IPS-18c (cell line): ENCODE measurements around the gene RELN.

Source experiments
- H3K4me3 ChIP-seq: 2 replicates; pipeline ENCODE4 v1.7.0; 2013; ENCODE audit warnings: low read depth, mild to moderate bottlenecking, low read length, moderate library complexity; ENCODE audit not compliant: insufficient read depth
- H3K9me3 ChIP-seq: one replicate; pipeline ENCODE4 v1.6.1; 2013; ENCODE audit warnings: mild to moderate bottlenecking, low read length, moderate library complexity; ENCODE audit not compliant: control insufficient read depth, insufficient read depth

Gene RELN

DNA sequence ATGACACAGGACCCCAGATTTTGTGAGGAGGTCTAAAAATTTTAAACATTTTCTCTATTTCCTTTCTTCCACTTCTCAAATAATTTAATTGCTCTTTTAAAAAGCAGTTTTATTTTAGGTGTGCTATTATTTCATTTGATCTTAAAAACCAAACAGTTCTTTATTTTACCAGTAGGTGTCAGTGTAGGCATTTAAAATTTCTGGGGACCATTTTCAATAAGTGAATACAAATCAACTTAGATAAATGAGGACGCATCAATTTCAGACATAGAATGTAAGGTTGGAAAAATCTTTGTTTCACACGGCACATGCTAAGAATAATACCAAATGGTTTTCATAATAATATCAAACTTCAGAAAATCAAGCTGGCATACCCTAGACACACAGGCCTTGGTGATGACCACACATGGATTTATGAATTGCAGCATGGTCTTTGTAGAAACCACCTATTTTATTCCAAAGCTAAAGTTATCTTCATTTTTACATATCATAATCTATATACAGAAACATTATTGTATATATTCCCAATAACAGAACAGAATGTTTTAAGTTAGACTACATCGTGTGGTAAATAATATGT lies 415.9 kb downstream of the RELN start:
- Histone ChIP-seq H3K9me3 (no peaks in the 10 kb centered on the region), H3K4me3 (no peak overlapping the region)

DNA sequence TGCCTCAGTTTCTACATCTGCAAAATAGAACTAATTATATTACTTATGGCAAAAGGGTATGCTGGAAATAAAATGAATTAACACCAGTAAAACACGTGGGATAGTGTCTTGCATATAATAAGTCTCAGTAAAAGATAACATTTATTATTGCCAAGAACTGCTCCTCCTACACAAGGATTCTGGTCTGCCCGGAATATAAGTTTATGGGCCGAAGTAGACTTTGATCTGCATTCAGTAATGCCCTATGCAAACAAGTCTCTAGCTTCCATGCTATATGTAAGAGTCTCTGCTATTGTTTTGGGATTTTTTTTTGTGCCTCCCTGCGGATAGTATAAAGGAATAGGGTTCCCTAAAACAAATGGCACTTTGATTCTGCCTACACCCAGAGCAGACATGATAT lies 417.9 kb downstream of the RELN start:
- no peaks in the 10 kb centered on the region for H3K9me3 ChIP-seq

DNA sequence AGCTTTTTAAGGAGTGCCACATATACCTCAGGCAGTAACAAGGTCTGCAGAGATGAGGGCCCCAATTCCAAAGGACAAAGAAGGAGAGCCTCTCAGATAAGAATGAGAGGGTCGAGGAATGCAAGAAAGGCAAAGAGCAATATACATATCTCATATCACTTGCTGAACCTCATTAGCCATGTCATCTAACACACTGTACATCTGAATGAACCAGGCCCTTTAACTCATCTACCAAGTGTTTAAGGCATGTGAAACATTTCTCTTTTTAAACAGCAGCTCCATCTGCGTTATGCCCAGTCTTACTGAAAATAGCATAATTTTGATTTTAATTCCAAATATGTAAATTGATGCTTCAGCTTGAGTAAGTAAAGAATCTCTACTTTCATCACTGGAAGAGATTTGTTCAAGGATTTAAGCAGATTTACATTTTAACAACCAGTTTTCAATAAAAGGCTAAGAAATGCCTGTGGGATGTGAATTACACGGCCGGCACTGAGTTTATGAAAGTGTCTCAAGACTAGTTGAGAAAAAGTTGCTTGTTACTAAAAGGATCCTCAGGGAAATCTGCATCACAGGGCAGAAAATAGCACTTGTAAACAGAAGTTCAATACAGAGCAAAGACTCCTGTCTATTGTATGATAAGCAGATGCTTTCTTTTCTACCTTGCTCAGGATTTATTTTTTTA lies 419.7 kb downstream of the RELN start:
- Histone ChIP-seq H3K4me3 (no peak overlapping the region), H3K9me3 (no peaks in the 10 kb centered on the region)

More for the DNA sequence above, 417.9 kb downstream of the RELN start:
- H3K4me3 ChIP-seq: no peak overlapping the region

DNA sequence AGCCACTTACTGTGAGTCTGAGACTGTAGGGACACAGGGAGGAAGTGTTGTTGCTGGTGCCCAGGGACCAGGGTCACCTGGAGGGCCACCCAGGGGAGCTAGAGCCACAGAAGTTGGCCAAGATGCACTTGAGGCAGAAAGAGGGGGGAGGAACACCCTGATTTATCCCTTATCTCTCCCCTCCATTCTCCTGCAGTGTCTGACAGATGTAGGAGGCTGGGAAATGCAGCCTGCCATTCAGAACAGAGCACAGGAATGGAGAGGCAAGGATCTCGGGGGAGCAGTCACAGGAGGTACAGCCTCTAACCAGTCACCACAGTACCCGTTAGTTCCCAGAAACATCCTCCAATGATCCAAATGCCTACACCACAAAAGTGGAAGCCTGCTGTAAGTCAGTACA lies 425.0 kb downstream of the RELN start:
- Histone ChIP-seq H3K4me3 (no peak overlapping the region), H3K9me3 (no peaks in the 10 kb centered on the region)

DNA sequence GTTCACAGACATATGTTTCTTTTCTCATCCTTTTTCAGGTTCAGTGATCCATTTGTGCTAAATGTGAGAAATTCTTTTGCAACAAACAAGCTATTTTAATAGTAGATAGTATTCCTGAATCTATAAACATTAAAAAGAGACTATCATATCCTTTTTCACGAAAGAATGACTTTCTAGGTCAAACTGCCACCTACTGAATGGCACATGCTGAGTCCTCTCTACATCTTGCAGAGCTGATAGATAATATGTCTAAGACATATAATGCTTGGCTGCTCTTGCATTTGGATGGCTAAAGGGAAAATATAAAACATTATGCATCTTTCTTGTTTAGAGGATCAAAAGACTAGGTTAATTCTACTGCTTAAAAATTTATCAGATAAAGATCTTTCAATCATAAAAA lies 429.3 kb downstream of the RELN start:
- Histone ChIP-seq H3K4me3 (no peak overlapping the region), H3K9me3 (no peaks in the 10 kb centered on the region)

GRCh38 chr7:103551016-103551415 lies 438.4 kb downstream of the RELN start:
- Histone ChIP-seq H3K4me3 (no peak overlapping the region), H3K9me3 (no peaks in the 10 kb centered on the region)

DNA sequence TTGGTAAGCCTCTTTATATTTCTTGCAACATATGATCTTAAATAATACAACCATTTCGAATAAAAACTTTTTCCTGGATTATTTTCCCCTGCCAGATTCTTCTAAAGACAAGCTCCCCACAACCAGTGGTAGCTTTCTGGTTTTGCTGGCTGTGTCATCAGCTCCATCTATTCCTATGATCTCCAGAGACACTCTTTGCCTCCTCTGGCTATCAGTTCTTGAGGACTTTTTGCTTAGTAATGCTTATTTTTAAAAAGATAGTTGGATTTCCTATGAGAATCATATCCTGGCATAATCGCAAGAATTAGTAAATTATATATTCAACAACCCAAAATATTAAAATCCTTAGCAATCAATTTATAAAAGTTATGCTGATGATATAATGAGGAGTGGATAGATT lies 439.7 kb downstream of the RELN start:
- H3K4me3 ChIP-seq: no peak overlapping the region
- H3K9me3 ChIP-seq: no peaks in the 10 kb centered on the region

DNA sequence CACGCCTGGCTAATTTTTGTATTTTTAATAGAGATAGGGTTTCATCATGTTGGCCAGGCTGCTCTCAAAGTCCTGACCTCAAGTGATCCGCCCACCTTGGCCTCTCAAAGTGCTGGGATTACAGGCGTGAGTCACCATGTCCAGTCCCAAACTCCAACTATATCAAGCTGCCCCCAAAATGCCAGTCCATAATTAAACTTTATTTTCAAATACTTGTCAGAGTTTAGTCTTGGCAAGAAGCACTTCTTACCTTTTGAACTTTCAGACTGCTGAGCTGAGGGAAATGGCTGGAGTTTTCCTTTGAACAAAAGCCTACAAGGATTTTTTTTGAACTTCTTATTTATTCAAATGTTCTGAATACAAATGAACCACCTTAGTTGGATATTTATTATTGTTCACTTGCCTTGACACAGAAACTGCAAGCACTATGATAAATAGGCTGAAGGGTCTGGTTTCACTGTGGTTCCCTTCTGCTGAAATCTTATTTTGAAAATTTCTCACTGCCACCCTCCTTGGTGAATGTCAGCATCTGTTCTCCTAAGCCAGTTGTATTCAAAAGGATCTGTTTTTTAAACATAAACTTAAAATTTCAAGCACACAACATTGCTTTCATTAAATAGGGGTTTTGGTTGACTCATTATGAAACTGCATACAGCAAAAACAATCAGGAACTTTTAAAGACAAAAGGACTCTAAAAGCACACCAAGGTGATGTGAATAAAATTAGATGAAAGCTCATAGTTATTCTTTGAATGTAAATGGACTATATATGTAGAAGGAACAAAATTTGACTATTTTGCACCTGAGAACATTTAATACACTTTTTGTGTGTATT lies 441.8 kb downstream of the RELN start:
- Histone ChIP-seq H3K9me3 (no peaks in the 10 kb centered on the region), H3K4me3 (no peak overlapping the region)

DNA sequence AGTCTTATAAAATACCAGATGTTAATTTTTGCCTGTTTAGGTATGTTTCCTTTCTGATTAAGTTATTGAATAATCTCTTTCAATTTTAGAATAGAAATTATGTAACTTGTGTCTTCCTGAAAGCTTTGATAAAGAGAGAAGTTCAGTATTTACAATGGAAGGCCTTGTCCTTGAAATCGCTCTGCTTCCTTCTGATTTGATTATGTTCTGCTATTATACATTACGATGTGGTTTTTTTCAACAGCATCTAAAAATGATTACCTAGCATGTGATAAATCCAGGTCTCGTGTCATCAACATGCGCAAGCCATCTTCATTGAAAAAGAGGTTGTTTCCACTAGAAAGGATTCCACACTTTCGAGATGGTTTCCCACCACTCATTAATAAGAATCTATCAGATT lies 447.0 kb downstream of the RELN start:
- H3K4me3 ChIP-seq: no peak overlapping the region
- H3K9me3 ChIP-seq: no peaks in the 10 kb centered on the region

DNA sequence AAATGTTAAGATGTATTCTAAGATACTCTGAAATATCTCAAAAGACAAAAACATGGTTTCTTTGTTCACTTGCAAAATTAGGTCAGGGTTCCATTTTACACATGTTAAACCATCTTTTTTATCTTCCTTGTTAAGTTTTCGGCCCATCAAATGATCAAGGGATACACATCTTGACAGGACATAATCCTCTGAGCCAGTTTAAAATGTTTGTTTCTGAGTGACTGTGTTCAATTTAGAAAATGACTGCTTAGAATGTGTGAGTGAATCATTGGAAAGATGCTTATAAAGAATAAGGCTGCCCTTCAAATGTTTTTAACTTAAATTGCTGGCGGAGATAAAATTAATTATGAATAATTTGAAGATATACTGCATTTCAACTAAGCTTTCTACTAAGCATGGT lies 447.5 kb downstream of the RELN start:
- no peaks in the 10 kb centered on the region for H3K9me3 ChIP-seq
- no peak overlapping the region for H3K4me3 ChIP-seq

DNA sequence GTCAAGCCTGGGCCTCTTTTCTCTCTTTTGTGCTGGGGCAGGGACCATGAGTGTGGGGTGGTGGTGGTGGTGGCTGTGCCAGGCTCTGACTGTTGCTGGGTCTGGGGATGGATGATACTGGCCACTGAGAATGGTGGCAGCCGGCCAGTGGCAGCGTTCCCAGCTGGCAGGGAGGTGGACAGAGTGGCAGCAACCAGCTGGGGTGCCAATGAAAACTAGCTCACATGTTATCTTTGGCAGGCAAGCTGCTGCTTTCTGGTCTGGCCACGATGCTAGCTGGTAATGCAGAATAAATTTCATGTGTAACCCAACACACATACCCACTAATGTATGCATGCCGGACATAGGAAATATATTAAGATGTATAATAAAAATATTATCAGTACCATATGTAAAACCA lies 448.4 kb downstream of the RELN start:
- H3K9me3 ChIP-seq: no peaks in the 10 kb centered on the region
- no peak overlapping the region for H3K4me3 ChIP-seq

- H3K9me3 ChIP-seq: no peaks in the 10 kb centered on the region
- no peak overlapping the region for H3K4me3 ChIP-seq
Measured at GRCh38 chr7:103540338-103540737, 449.1 kb downstream of the RELN start.

DNA sequence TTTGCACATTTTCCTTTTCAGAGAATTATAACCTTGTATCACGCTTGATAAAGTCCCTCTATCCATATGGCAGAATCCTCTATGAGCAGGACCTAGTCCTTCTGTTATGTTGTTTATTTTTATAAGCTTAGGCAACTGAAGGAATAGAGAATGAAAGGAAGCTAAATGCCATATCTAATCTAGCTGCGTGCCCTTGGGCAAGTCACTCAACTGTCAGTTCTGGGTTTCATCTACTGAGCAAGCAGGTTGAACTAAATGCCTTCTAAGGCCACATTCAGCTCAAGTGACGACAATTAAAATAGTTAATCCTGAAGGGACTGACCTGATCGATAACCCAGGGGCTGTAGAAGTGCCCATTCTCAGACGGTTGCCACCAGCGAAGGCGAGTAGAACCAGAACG lies 449.6 kb downstream of the RELN start:
- Histone ChIP-seq H3K4me3 (no peak overlapping the region), H3K9me3 (no peaks in the 10 kb centered on the region)

GRCh38 chr7:103538964-103539709 lies 450.3 kb downstream of the RELN start:
- Histone ChIP-seq H3K9me3 (no peaks in the 10 kb centered on the region), H3K4me3 (no peak overlapping the region)

DNA sequence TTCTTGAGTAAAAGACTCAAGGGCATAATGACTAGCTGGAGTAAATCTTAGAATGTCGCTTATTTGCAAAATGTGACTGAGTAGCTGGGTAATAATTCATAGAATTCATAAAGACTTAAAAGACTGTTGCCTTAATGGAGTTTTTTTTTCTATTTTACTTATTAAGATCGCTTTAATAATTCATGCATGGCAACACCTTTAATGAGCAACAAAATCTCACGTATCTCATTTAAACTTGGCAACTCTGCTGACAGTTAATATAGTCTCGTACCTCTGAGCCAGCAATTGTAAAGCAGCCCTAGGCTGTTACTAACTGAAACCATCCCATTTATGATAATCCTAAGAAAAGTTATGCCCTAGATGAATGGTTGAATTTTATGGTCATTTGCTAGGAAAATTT lies 455.7 kb downstream of the RELN start:
- Histone ChIP-seq H3K9me3 (no peaks in the 10 kb centered on the region), H3K4me3 (no peak overlapping the region)

DNA sequence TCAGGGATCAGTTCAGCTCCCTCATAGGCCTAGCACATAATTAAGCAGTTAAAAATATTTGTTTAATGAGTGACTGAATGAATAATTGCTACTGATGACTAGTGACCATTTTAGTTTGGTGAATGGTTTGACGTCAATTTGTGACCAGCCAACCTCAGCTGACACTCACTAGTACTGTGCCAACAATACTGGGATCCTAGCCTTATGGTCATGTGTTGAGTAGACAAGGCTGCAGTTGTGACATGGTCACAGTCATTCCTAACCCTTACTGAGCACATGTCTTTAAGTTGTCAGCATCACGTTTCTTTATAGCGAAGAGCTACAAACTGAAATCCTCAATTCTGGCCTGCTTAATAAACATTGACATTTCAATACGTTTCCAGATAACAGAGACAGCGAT lies 456.5 kb downstream of the RELN start:
- Histone ChIP-seq H3K9me3 (no peaks in the 10 kb centered on the region), H3K4me3 (no peak overlapping the region)

DNA sequence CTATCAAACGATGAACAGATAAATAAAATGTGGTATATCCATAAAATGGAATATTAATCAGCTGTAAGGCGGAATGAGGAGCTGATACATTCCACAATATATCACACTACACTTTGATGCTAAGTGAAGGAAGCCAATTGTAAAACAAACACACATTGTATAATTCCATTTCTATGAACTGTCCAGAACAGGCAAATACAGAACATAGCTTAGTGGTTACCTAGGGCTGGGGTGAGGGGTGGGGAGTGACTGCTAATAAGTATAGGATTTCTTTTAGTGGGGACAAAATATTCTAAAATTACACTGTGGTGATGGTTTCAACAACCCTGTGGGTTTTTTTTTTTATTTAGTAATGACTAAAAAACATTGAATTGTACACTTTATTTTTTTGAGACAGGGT lies 461.3 kb downstream of the RELN start:
- H3K4me3 ChIP-seq: no peak overlapping the region
- H3K9me3 ChIP-seq: no peaks in the 10 kb centered on the region

DNA sequence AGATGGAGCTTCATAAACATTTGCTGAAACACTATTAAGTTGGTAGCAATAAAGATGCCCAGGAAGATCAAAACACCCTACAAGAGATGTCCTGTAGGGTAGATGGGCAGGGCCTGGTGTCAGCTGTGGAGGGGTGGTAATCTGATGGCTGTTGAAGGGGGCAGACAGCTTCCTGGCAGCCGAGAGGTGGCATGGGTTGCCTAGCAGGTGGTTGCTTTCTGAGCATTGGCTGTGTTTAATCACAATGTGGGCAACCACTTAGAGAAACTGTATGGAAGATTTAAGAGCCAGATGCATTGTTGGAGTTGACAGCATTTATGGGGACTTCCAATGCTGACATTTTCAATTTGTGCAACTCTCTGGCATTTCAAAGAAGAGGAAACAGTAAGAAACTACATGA lies 463.5 kb downstream of the RELN start:
- Histone ChIP-seq H3K4me3 (no peak overlapping the region), H3K9me3 (no peaks in the 10 kb centered on the region)
